Stimulated activated CD4-positive, alpha-beta T cell treated with anti-CD3 and anti-CD28 coated beads, Interleukin-4, amount 100 ng/mL, for 48 hours (primary cell): ENCODE data around the gene ATP6V1B1.

Source experiments
- DNase-seq, 2 donors: peaks; one replicate each; pipeline ENCODE4 v3.0.0-alpha.2; 2020; ENCODE audit warnings: low read depth in 2 of 2

The ATP6V1B1 gene

GRCh38 chr2:70901227-70902066 lies 34.3 kb upstream of the ATP6V1B1 start:
- no peak for DNase-seq

GRCh38 chr2:70902067-70902442 lies 33.6 kb upstream of the ATP6V1B1 start:
- no peak for DNase-seq

GRCh38 chr2:70902579-70902978 lies 33.1 kb upstream of the ATP6V1B1 start:
- DNase-seq = no peak

GRCh38 chr2:70903171-70903570 lies 32.5 kb upstream of the ATP6V1B1 start:
- DNase-seq = no peak

GRCh38 chr2:70903641-70904340 lies 31.9 kb upstream of the ATP6V1B1 start:
- no peak for DNase-seq

- DNase-seq = no peak
These were observed 31.1 kb upstream of the ATP6V1B1 start for GRCh38 chr2:70904371-70905216.

- DNase-seq = no peak
These were observed 30.0 kb upstream of the ATP6V1B1 start for GRCh38 chr2:70905443-70906421.

GRCh38 chr2:70906439-70907005 lies 29.2 kb upstream of the ATP6V1B1 start:
- no peak for DNase-seq

- no peak for DNase-seq
These were observed 28.3 kb upstream of the ATP6V1B1 start for GRCh38 chr2:70907130-70908057.

GRCh38 chr2:70916291-70916690 lies 19.4 kb upstream of the ATP6V1B1 start:
- no peak for DNase-seq

GRCh38 chr2:70918016-70918415 lies 17.7 kb upstream of the ATP6V1B1 start:
- no peak for DNase-seq

- peak; percentile 62 to 72 for DNase-seq
These were observed 15.9 kb upstream of the ATP6V1B1 start for GRCh38 chr2:70919672-70920366.

- DNase-seq = no peak
These were observed 15.4 kb upstream of the ATP6V1B1 start for GRCh38 chr2:70920367-70920715.

GRCh38 chr2:70921031-70921430 lies 14.7 kb upstream of the ATP6V1B1 start:
- DNase-seq = no peak

GRCh38 chr2:70921839-70922234 lies 13.9 kb upstream of the ATP6V1B1 start:
- no peak for DNase-seq

GRCh38 chr2:70922235-70923234 lies 13.2 kb upstream of the ATP6V1B1 start:
- no peak for DNase-seq

GRCh38 chr2:70923378-70924015 lies 12.2 kb upstream of the ATP6V1B1 start:
- no peak for DNase-seq
